Endothelial cell (in vitro differentiated cells): ENCODE results near the gene FBLN5. TPM values are rescaled to one million over a fixed set of nuclear protein-coding genes. Genes with fewer than 3 reads are reported as not detected.
"Not testable (repeated sequence)": the region's sequence is repeated elsewhere in the genome, so short reads cannot be mapped to it uniquely, and the experiment has no call there.

Source experiments
- DNase-seq: peaks from one replicate; pipeline ENCODE4 v3.0.0; 2021; ENCODE audit warnings: low spot score
- H3K27ac Mint-ChIP-seq: one replicate; pipeline ENCODE4 v1.8.0; 2021; ENCODE audit warnings: mixed read lengths, inconsistent platforms; ENCODE audit not compliant: unreplicated experiment
- H3K27me3 Mint-ChIP-seq: one replicate; pipeline ENCODE4 v1.8.0; 2021; ENCODE audit warnings: mild to moderate bottlenecking, moderate library complexity, mixed read lengths, inconsistent platforms; ENCODE audit not compliant: unreplicated experiment
- H3K36me3 Mint-ChIP-seq: one replicate; pipeline ENCODE4 v1.8.0; 2021; ENCODE audit warnings: mild to moderate bottlenecking, low read depth, mixed read lengths, inconsistent platforms; ENCODE audit not compliant: unreplicated experiment
- H3K4me1 Mint-ChIP-seq: one replicate; pipeline ENCODE4 v1.8.0; 2021; ENCODE audit warnings: mild to moderate bottlenecking, mixed read lengths, inconsistent platforms; ENCODE audit not compliant: unreplicated experiment
- H3K4me3 Mint-ChIP-seq: one replicate; pipeline ENCODE4 v1.8.0; 2021; ENCODE audit warnings: mild to moderate bottlenecking, mixed read lengths, inconsistent platforms; ENCODE audit not compliant: unreplicated experiment
- H3K9me3 Mint-ChIP-seq: one replicate; pipeline ENCODE4 v1.8.0; 2021; ENCODE audit warnings: mixed read lengths, inconsistent platforms; ENCODE audit not compliant: unreplicated experiment
- total RNA-seq: library from RNA; stranded (reverse); fragmentation: NEBNext Ultra II Directional; extraction: Animal tissue kit (Norgen Biotek cat#: 25700); gene quantifications from one replicate; pipeline ENCODE4 v1.2.1, GENCODE V29; 2021; ENCODE audit not compliant: unreplicated experiment
- TF ChIP-seq, protein P1 (sequence below): fragments of 200-600 bp; sonication (generic); IDR thresholded peaks from one replicate; pipeline ENCODE4 v1.5.0; 2021; ENCODE audit warnings: antibody characterized with exemption; ENCODE audit not compliant: unreplicated experiment

Gene FBLN5
- total RNA-seq, 1 donor from 2014 or later, result 0.26 TPM

DNA sequence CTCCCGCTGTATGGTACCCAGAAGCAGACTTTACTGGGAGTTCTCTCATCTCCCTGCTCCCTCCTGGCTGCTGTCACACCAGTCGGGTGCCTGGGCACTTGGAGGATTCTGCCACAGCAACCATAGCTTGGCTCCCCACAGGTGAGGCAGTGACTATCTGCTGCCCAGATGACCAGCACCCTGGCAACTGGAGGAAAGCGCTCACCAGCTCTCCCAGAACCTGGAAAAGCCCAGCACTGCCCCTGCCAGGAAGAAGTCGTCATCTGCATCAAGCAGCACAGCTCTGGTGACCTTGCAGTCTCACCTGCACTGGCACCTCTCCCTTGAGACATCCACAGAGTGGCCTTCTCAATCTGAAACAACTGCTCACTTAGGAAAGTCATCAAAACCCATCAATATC lies 48.3 kb downstream of the FBLN5 start:
- Mint-ChIP-seq H3K27ac (no peak overlapping the region), H3K4me3 (no peak overlapping the region), H3K36me3 (no peaks in the 10 kb centered on the region), H3K4me1 (peaks cover 5% of the 10 kb centered on the region), H3K9me3 (no peaks in the 10 kb centered on the region), H3K27me3 (peaks cover 12% of the 10 kb centered on the region)
- no peak for DNase-seq
- TF ChIP-seq, protein P1, sequence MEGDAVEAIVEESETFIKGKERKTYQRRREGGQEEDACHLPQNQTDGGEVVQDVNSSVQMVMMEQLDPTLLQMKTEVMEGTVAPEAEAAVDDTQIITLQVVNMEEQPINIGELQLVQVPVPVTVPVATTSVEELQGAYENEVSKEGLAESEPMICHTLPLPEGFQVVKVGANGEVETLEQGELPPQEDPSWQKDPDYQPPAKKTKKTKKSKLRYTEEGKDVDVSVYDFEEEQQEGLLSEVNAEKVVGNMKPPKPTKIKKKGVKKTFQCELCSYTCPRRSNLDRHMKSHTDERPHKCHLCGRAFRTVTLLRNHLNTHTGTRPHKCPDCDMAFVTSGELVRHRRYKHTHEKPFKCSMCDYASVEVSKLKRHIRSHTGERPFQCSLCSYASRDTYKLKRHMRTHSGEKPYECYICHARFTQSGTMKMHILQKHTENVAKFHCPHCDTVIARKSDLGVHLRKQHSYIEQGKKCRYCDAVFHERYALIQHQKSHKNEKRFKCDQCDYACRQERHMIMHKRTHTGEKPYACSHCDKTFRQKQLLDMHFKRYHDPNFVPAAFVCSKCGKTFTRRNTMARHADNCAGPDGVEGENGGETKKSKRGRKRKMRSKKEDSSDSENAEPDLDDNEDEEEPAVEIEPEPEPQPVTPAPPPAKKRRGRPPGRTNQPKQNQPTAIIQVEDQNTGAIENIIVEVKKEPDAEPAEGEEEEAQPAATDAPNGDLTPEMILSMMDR, result no peak

DNA sequence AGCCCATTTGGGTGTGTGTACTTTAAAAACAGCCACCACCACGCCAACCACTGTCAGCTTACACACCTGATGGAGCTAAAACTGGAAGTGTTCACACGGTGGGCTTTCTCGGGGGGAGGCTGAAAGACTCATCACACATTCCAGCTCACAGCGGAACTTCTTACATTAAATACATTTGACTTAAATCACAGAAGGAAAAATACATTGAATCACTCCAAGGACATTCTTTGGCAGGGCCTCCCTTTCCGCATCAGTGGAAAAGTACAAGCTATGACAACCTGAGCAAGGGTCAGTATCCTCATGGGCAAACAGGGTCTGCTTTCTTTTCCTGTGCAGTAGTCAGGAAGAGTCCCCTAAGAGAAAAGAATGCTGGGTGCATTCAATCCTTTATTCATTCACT lies 49.1 kb downstream of the FBLN5 start:
- Mint-ChIP-seq H3K36me3 (no peaks in the 10 kb centered on the region), H3K4me3 (no peak overlapping the region), H3K4me1 (peaks cover 5% of the 10 kb centered on the region), H3K27me3 (peaks cover 10% of the 10 kb centered on the region), H3K9me3 (no peaks in the 10 kb centered on the region), H3K27ac (no peak overlapping the region)
- TF ChIP-seq, protein P1, result no peak
- no peak for DNase-seq

DNA sequence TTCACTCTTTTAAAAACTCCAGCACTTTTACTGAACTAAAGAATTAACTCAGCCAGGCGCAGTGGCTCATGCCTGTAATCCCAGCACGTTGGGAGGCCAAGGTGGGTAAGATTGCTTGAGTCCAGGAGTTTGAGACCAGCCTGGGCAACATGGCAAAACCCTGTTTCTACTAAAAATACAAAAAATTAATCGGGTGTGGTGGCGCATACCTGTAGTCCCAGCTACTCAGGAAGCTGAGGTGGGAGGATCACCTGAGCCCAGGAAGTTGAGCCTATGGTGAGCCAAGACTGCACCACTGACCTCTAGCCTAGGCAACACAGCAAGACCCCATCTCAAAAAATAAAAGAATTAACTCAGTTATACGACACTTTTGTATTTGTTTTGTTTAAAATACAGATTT lies 49.8 kb downstream of the FBLN5 start:
- not testable (repeated sequence) for H3K27me3 Mint-ChIP-seq, H3K36me3 Mint-ChIP-seq, H3K27ac Mint-ChIP-seq, H3K4me3 Mint-ChIP-seq, DNase-seq, H3K9me3 Mint-ChIP-seq, H3K4me1 Mint-ChIP-seq

DNA sequence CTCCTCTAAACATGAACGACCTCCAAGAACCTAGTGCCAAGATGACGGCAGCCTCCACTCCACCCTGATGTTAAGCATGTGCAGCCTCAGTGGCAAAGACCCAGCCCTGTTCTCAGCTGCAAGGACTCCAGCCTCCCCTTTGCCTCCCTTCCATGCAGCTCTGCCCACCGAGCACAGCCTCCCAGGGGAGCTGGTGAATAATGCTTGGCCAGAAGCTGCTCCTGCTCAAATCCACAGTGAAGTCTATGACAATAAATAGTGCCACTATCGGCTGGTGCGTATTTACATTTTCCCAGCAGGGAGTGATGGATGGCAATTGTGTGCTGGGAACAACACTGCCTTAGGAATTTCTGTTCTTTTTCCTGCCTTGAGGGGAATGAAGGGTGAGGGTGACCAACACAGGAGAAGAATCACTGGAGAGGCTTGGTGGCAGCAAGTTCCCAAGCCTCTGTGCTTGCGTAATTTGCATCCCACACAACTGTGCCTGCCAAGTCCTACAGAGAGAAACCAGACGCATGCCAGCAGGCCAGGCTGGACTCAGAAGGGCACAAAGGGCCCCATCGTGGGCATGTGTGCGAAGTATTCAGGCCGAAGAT lies 50.3 kb downstream of the FBLN5 start:
- Mint-ChIP-seq H3K27ac (no peak overlapping the region), H3K4me3 (no peak overlapping the region), H3K9me3 (no peaks in the 10 kb centered on the region), H3K27me3 (peaks cover 10% of the 10 kb centered on the region), H3K36me3 (no peaks in the 10 kb centered on the region), H3K4me1 (peaks cover 7% of the 10 kb centered on the region)
- no peak for DNase-seq
- TF ChIP-seq, protein P1, result no peak

DNA sequence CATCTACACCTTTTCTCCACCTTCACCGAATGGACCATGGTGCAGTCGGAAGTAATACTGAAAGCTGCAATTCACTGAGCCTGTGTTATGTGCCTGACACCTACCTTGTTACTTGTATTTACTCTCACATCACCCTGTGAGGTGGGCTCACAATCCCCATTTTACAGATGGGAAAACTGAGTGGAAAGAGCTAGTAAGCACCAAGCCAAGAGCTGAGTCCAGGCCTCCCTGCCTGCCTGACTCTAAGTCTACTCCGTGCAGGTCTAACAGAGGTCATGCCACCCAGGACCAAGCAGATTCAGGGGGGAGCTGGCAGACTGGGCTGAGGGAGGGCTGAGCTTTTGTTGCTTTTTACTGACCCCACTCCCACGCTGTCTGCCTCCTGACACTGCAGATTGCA lies 51.1 kb downstream of the FBLN5 start:
- TF ChIP-seq, protein P1, result no peak
- Mint-ChIP-seq H3K36me3 (no peaks in the 10 kb centered on the region), H3K9me3 (no peaks in the 10 kb centered on the region), H3K27me3 (peaks cover 7% of the 10 kb centered on the region), H3K27ac (no peak overlapping the region), H3K4me3 (no peak overlapping the region), H3K4me1 (peaks cover 3% of the 10 kb centered on the region)
- no peak for DNase-seq

DNA sequence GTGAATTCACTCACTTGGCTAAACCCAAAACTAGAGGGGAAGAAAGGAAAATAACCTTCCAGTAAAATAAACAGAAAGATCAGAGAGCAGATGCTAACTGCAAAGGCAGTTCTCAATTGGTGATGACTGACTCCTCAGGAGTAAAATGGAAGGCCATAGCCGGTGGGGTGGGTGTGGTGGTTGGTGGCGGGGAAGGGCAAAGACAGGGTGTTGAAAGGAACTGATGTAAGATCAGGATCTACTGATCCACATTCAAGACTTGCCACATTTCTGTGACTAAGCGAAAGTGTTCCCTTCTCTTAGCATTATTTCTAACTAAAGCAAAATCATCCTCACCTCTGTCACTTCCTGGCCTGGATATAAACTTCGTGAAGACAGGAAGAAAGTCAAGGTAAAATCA lies 53.8 kb downstream of the FBLN5 start:
- H3K36me3 Mint-ChIP-seq, result no peaks in the 10 kb centered on the region
- no peak overlapping the region for H3K4me3 Mint-ChIP-seq
- peaks cover 6% of the 10 kb centered on the region for H3K4me1 Mint-ChIP-seq
- no peak for DNase-seq
- H3K27ac Mint-ChIP-seq, result no peak overlapping the region
- TF ChIP-seq, protein P1, result no peak
- H3K27me3 Mint-ChIP-seq, result peaks cover 7% of the 10 kb centered on the region
- H3K9me3 Mint-ChIP-seq, result no peaks in the 10 kb centered on the region
